WTC11 (cell line): ENCODE data around the gene BBS1. TPM values are rescaled to one million over a fixed set of nuclear protein-coding genes. Genes with fewer than 3 reads are reported as not detected.
A peak's percentile ranks its signal among the peaks of the same experiment; 100 is the strongest.

Experiments
- ATAC-seq: fragments of 200-7000 bp; cut with Tn5 transposase; 2 replicates; pipeline ENCODE4 v1.10.0; 2021; ENCODE audit warnings: mild to moderate bottlenecking, moderate library complexity
- CTCF ChIA-PET: fragments of 300-600 bp; sonication (Branson Sonifier 250); formaldehyde crosslinking; loops from one replicate; lab custom pipeline; 2021; ENCODE audit warnings: antibody characterized with exemption; lab: Charles Lee
- POLR2A ChIA-PET: fragments of 350-600 bp; sonication (Branson Sonifier 250); formaldehyde crosslinking; loops from one replicate; lab custom pipeline; 2021; ENCODE audit warnings: antibody characterized with exemption; lab: Charles Lee
- DNase-seq: peaks from one replicate; pipeline ENCODE4 v3.0.0; 2021; ENCODE audit warnings: low spot score
- H3K27ac Mint-ChIP-seq: 2 replicates; pipeline ENCODE4 v1.8.0; 2021; ENCODE audit warnings: mixed read lengths
- H3K27me3 Mint-ChIP-seq: 2 replicates; pipeline ENCODE4 v1.8.0; 2021; ENCODE audit warnings: low read depth, mild to moderate bottlenecking, moderate library complexity, mixed read lengths
- H3K36me3 Mint-ChIP-seq: 2 replicates; pipeline ENCODE4 v1.8.0; 2021; ENCODE audit warnings: mixed read lengths
- H3K4me1 Mint-ChIP-seq: 2 replicates; pipeline ENCODE4 v1.8.0; 2022; ENCODE audit warnings: mixed read lengths
- H3K4me3 Mint-ChIP-seq: 2 replicates; pipeline ENCODE4 v1.8.0; 2021; ENCODE audit warnings: mild to moderate bottlenecking, moderate library complexity, mixed read lengths
- H3K9me3 Mint-ChIP-seq: 2 replicates; pipeline ENCODE4 v1.8.0; 2021; ENCODE audit warnings: mixed read lengths
- E2F1 ChIP-seq: sonication (generic); formaldehyde crosslinking; IDR thresholded peaks from 2 replicates; pipeline ENCODE4 v1.8.0; 2022; ENCODE audit warnings: mild to moderate bottlenecking, missing genetic modification reagents
- E2F5 ChIP-seq: sonication (generic); formaldehyde crosslinking; IDR thresholded peaks from 2 replicates; pipeline ENCODE4 v1.8.1; 2022; ENCODE audit warnings: mild to moderate bottlenecking, moderate library complexity, missing genetic modification reagents
- ERG ChIP-seq: fragments of 250-450 bp; sonication (Bioruptor Pico); IDR thresholded peaks from 2 replicates; pipeline ENCODE4 v1.8.0; 2021; ENCODE audit warnings: mild to moderate bottlenecking
- GABPB1 ChIP-seq: sonication (generic); formaldehyde crosslinking; IDR thresholded peaks from 2 replicates; pipeline ENCODE4 v1.8.1; 2023; ENCODE audit warnings: mild to moderate bottlenecking, missing genetic modification reagents
- JAZF1 ChIP-seq: fragments of 250-450 bp; sonication (Bioruptor Pico); IDR thresholded peaks from 2 replicates; pipeline ENCODE4 v1.9.0; 2021; ENCODE audit warnings: moderate library complexity, mild to moderate bottlenecking, inconsistent platforms
- KAT7 ChIP-seq: sonication (generic); formaldehyde crosslinking; IDR thresholded peaks from 2 replicates; pipeline ENCODE4 v1.8.1; 2023; ENCODE audit warnings: missing genetic modification reagents, mild to moderate bottlenecking, borderline replicate concordance
- NFE2L1 ChIP-seq: sonication (generic); formaldehyde crosslinking; IDR thresholded peaks from 2 replicates; pipeline ENCODE4 v1.8.1; 2023; ENCODE audit warnings: missing genetic modification reagents
- NFYB ChIP-seq: sonication (generic); formaldehyde crosslinking; conservative IDR thresholded peaks from 2 replicates; pipeline ENCODE4 v1.8.0; 2022; ENCODE audit warnings: low read depth, missing genetic modification reagents
- NR2C2 ChIP-seq: sonication (generic); formaldehyde crosslinking; IDR thresholded peaks from 2 replicates; pipeline ENCODE4 v1.8.0; 2022; ENCODE audit warnings: mild to moderate bottlenecking, missing genetic modification reagents
- SMAD3 ChIP-seq: sonication (generic); formaldehyde crosslinking; IDR thresholded peaks from 2 replicates; pipeline ENCODE4 v1.8.0; 2022; ENCODE audit warnings: missing genetic modification reagents, mild to moderate bottlenecking, borderline replicate concordance
- TEAD1 ChIP-seq: sonication (generic); formaldehyde crosslinking; IDR thresholded peaks from 2 replicates; pipeline ENCODE4 v1.8.0; 2022; ENCODE audit warnings: mild to moderate bottlenecking, missing genetic modification reagents
- USF1 ChIP-seq: sonication (generic); formaldehyde crosslinking; IDR thresholded peaks from 2 replicates; pipeline ENCODE4 v1.8.0; 2022; ENCODE audit warnings: mild to moderate bottlenecking, missing genetic modification reagents
- USF2 ChIP-seq: sonication (generic); formaldehyde crosslinking; IDR thresholded peaks from 2 replicates; pipeline ENCODE4 v1.8.1; 2023; ENCODE audit warnings: mild to moderate bottlenecking, missing genetic modification reagents, moderate library complexity
- ZBTB21 ChIP-seq: sonication (generic); formaldehyde crosslinking; IDR thresholded peaks from 2 replicates; pipeline ENCODE4 v1.8.1; 2023; ENCODE audit warnings: mild to moderate bottlenecking, missing genetic modification reagents, borderline replicate concordance
- ZNF281 ChIP-seq: sonication (generic); formaldehyde crosslinking; IDR thresholded peaks from 2 replicates; pipeline ENCODE4 v1.8.0; 2023; ENCODE audit warnings: mild to moderate bottlenecking, missing genetic modification reagents
- ZNF423 ChIP-seq: fragments of 250-450 bp; sonication (Bioruptor Pico); IDR thresholded peaks from 2 replicates; pipeline ENCODE4 v2.1.2; 2022; ENCODE audit warnings: mild to moderate bottlenecking, moderate library complexity
- ZNF532 ChIP-seq: fragments of 250-450 bp; sonication (Bioruptor Pico); IDR thresholded peaks from 2 replicates; pipeline ENCODE4 v1.9.0; 2021; ENCODE audit warnings: mild to moderate bottlenecking, borderline replicate concordance
- total RNA-seq: library from RNA; stranded (reverse); gene quantifications from 3 replicates; pipeline ENCODE4 v1.2.3, GENCODE V29; 2021

Gene BBS1
- total RNA-seq, 1 experiment from 2014 or later, result 26.8 TPM

GRCh38 chr11:66465373-66466224 is 44.8 kb upstream of the BBS1 start:
- ChIA-PET CTCF (interaction anchor here (0.9 to 3.5 kb wide), 14 partner anchors 11 to 510 kb away, joined by 3 to 52 read pairs (median 12); partner anchors contain the start of genes CTSF, DPP3, MRPL11 and NPAS4), POLR2A (interaction anchor here (0.6 to 3.5 kb wide), 5 partner anchors 14 to 44 kb away, joined by 3 to 22 read pairs (median 5); partner anchors contain the start of genes DPP3 and MRPL11)
- no peak for TF ChIP-seq NFE2L1 (CRISPR knock-in tag)
- no peak for TF ChIP-seq KAT7 (CRISPR knock-in tag)
- TF ChIP-seq ERG (CRISPR knock-in tag), result no peak
- no peak for TF ChIP-seq E2F5 (CRISPR knock-in tag)
- no peak for TF ChIP-seq TEAD1
- TF ChIP-seq ZBTB21 (CRISPR knock-in tag), result no peak
- TF ChIP-seq JAZF1 (CRISPR knock-in tag), result no peak
- TF ChIP-seq NFYB (CRISPR knock-in tag), result no peak
- no peak for TF ChIP-seq ZNF423
- TF ChIP-seq ZNF281 (CRISPR knock-in tag), result no peak
- no peak for TF ChIP-seq ZNF532
- no peak for TF ChIP-seq GABPB1 (CRISPR knock-in tag)
- TF ChIP-seq USF2, result no peak
- TF ChIP-seq E2F1, result no peak
- TF ChIP-seq NR2C2 (CRISPR knock-in tag), result no peak
- no peak for TF ChIP-seq USF1 (CRISPR knock-in tag)
- TF ChIP-seq SMAD3, result no peak
- Mint-ChIP-seq H3K27ac (peak overlapping the region; percentile 90), H3K9me3 (peaks cover 23% of the 10 kb centered on the region), H3K36me3 (peaks cover 18% of the 10 kb centered on the region), H3K4me3 (peak overlapping the region; percentile 88), H3K27me3 (no peaks in the 10 kb centered on the region; the same call in 1 of the 2 replicates), H3K4me1 (peaks cover 43% of the 10 kb centered on the region)
- no peak for ATAC-seq
- DNase-seq, result no peak
